Bone marrow (tissue), 2 donors: ENCODE results near the gene TRIM22.

Source experiments
- DNase-seq, 2 donors: peaks; one replicate each; lab custom pipeline; 2025; lab: John Stamatoyannopoulos, UW

Gene TRIM22

GRCh38 chr11:5746614-5747013, 57.0 kb downstream of the TRIM22 start:
- DNase-seq, result no peak

DNA sequence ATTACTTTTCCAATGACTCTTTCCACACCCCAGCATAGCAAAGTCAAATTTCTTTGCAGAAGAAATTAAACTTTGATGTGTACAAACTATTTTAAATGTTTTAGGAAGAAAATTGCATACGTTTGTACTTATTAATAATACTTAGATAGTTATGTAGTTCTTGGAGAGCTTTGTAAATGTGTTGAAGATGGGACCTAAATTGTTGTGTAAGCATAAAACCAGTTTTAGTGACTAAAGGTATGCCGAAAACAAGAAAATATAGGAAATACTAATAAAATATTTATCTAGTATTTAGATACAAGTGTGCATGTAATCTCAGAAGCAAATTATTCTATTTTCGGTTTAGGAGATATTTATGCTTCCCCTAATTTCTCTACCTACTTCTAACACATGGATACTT, 60.2 kb downstream of the TRIM22 start:
- DNase-seq, result no peak

DNA sequence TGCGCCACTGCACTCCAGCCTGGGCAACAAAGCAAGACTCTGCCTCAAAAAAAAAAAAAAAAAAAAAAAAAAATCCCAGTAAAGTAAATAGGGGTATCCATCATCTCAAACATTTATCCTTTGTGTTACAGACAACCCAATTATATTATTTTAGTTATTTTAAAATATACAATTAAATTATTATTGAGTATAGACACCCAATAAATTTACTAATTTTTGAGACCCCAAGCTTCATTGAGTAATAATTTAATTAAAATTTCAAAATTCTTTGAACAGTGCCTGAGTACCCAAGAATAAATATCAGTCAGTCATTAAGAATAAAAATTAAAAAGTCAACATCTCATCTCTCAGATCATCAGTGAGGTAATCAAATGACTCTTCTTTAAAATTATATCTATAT, 64.4 kb downstream of the TRIM22 start, which contains the start of gene OR52N4:
OR52N4 (plus strand) TSS at position 301 of the 400 bp plus-strand sequence. CDS start 498 bp downstream, outside the sequence.
- no peak for DNase-seq
